HUES64 (cell line): ENCODE data around the gene SH3RF3.

Source experiments
- H3K27ac ChIP-seq: 2 replicates; pipeline ENCODE4 v1.7.0; 2013; ENCODE audit warnings: low read depth, low read length, inconsistent platforms
- H3K27me3 ChIP-seq: 2 replicates; pipeline ENCODE4 v1.6.1; 2013; ENCODE audit warnings: mild to moderate bottlenecking, low read length; ENCODE audit not compliant: insufficient read depth
- H3K36me3 ChIP-seq: 2 replicates; pipeline ENCODE4 v1.6.1; 2013; ENCODE audit warnings: mild to moderate bottlenecking, low read length; ENCODE audit not compliant: insufficient read depth
- H3K4me1 ChIP-seq: 2 replicates; pipeline ENCODE4 v1.6.1; 2013; ENCODE audit warnings: mild to moderate bottlenecking, low read length, moderate library complexity; ENCODE audit not compliant: insufficient read depth
- H3K4me3 ChIP-seq: 2 replicates; pipeline ENCODE4 v1.5.1; 2013; ENCODE audit warnings: mild to moderate bottlenecking, low read length, moderate library complexity
- H3K9ac ChIP-seq: 2 replicates; pipeline ENCODE4 v1.6.1; 2013; ENCODE audit warnings: mild to moderate bottlenecking, low read depth, low read length
- H3K9me3 ChIP-seq: 2 replicates; pipeline ENCODE4 v1.6.1; 2013; ENCODE audit warnings: low read depth, low read length; ENCODE audit not compliant: insufficient read depth
- WGBS: fragments of 150-250, 120-280 bp; methylation state at CpG from one replicate; pipeline ENCODE4 v1.1.7; 2013; ENCODE audit warnings: missing lambda C conversion rate; 5-methylcytosine and 5-hydroxymethylcytosine counted together

The SH3RF3 gene

GRCh38 chr2:109259671-109260070 is 130.7 kb downstream of the SH3RF3 start:
- 85% methylated on average over 8 of the region's 8 CpGs for WGBS
- Histone ChIP-seq H3K27ac (no peak overlapping the region), H3K27me3 (no peaks in the 10 kb centered on the region)

GRCh38 chr2:109260116-109260855 is 131.3 kb downstream of the SH3RF3 start:
- Histone ChIP-seq H3K27ac (no peak overlapping the region), H3K4me1 (no peaks in the 10 kb centered on the region), H3K9ac (no peak overlapping the region), H3K36me3 (no peaks in the 10 kb centered on the region), H3K4me3 (no peak overlapping the region), H3K27me3 (no peaks in the 10 kb centered on the region), H3K9me3 (no peaks in the 10 kb centered on the region)
- WGBS: 91% methylated on average over 11 of the region's 11 CpGs

More at GRCh38 chr2:109259671-109260070, 130.7 kb downstream of the SH3RF3 start:
- H3K9me3 ChIP-seq: no peaks in the 10 kb centered on the region
- H3K36me3 ChIP-seq: no peaks in the 10 kb centered on the region
- no peak overlapping the region for H3K4me3 ChIP-seq
- no peaks in the 10 kb centered on the region for H3K4me1 ChIP-seq
- no peak overlapping the region for H3K9ac ChIP-seq

GRCh38 chr2:109260886-109261700 is 132.1 kb downstream of the SH3RF3 start:
- H3K27me3 ChIP-seq: no peaks in the 10 kb centered on the region
- no peak overlapping the region for H3K4me3 ChIP-seq
- 81% methylated on average over 8 of the region's 8 CpGs for WGBS
- H3K36me3 ChIP-seq: no peaks in the 10 kb centered on the region
- H3K9ac ChIP-seq: no peak overlapping the region
- no peak overlapping the region for H3K27ac ChIP-seq
- no peaks in the 10 kb centered on the region for H3K4me1 ChIP-seq
- H3K9me3 ChIP-seq: no peaks in the 10 kb centered on the region

- Histone ChIP-seq H3K4me3 (no peak overlapping the region), H3K4me1 (peaks cover 4% of the 10 kb centered on the region; the same call in 1 of the 2 replicates), H3K27ac (no peak overlapping the region), H3K9me3 (no peaks in the 10 kb centered on the region), H3K9ac (no peak overlapping the region), H3K36me3 (no peaks in the 10 kb centered on the region), H3K27me3 (no peaks in the 10 kb centered on the region)
- 94% methylated on average over 10 of the region's 10 CpGs for WGBS
Measured at GRCh38 chr2:109261906-109262631, 133.1 kb downstream of the SH3RF3 start.

- H3K36me3 ChIP-seq: no peaks in the 10 kb centered on the region
- H3K9ac ChIP-seq: no peak overlapping the region
- peaks cover 4% of the 10 kb centered on the region; the same call in 1 of the 2 replicates for H3K4me1 ChIP-seq
- no peaks in the 10 kb centered on the region for H3K9me3 ChIP-seq
- no peak overlapping the region for H3K4me3 ChIP-seq
- no peaks in the 10 kb centered on the region for H3K27me3 ChIP-seq
- 94% methylated on average over 12 of the region's 12 CpGs for WGBS
- no peak overlapping the region for H3K27ac ChIP-seq
Measured at GRCh38 chr2:109264595-109265328, 135.8 kb downstream of the SH3RF3 start.

- 73% methylated on average over 2 of the region's 2 CpGs for WGBS
- Histone ChIP-seq H3K9ac (no peak overlapping the region), H3K4me3 (no peak overlapping the region), H3K27ac (no peak overlapping the region), H3K4me1 (peaks cover 4% of the 10 kb centered on the region; the same call in 1 of the 2 replicates), H3K36me3 (no peaks in the 10 kb centered on the region), H3K9me3 (no peaks in the 10 kb centered on the region), H3K27me3 (no peaks in the 10 kb centered on the region)
Measured at GRCh38 chr2:109265369-109265768, 136.4 kb downstream of the SH3RF3 start.

- Histone ChIP-seq H3K27me3 (no peaks in the 10 kb centered on the region), H3K27ac (no peak overlapping the region), H3K4me3 (no peak overlapping the region), H3K4me1 (peaks cover 4% of the 10 kb centered on the region; the same call in 1 of the 2 replicates), H3K36me3 (no peaks in the 10 kb centered on the region), H3K9ac (no peak overlapping the region), H3K9me3 (no peaks in the 10 kb centered on the region)
- WGBS: 95% methylated on average over 5 of the region's 5 CpGs
Measured at GRCh38 chr2:109265953-109266352, 136.9 kb downstream of the SH3RF3 start.

- WGBS: 92% methylated on average over 9 of the region's 9 CpGs
- no peak overlapping the region for H3K4me3 ChIP-seq
- H3K9me3 ChIP-seq: no peaks in the 10 kb centered on the region
- no peak overlapping the region for H3K9ac ChIP-seq
- peaks cover 4% of the 10 kb centered on the region; the same call in 1 of the 2 replicates for H3K4me1 ChIP-seq
- H3K27ac ChIP-seq: no peak overlapping the region
- no peaks in the 10 kb centered on the region for H3K36me3 ChIP-seq
- H3K27me3 ChIP-seq: no peaks in the 10 kb centered on the region
Measured at GRCh38 chr2:109266496-109266895, 137.5 kb downstream of the SH3RF3 start.

- Histone ChIP-seq H3K4me3 (no peak overlapping the region), H3K27ac (no peak overlapping the region), H3K9ac (no peak overlapping the region), H3K27me3 (no peaks in the 10 kb centered on the region), H3K4me1 (peaks cover 4% of the 10 kb centered on the region; the same call in 1 of the 2 replicates), H3K9me3 (no peaks in the 10 kb centered on the region), H3K36me3 (no peaks in the 10 kb centered on the region)
- WGBS: 82% methylated on average over 16 of the region's 16 CpGs
Measured at GRCh38 chr2:109266998-109267854, 138.2 kb downstream of the SH3RF3 start.

GRCh38 chr2:109268916-109269315 is 139.9 kb downstream of the SH3RF3 start:
- 90% methylated on average over 7 of the region's 7 CpGs for WGBS

More at GRCh38 chr2:109268916-109269315, 139.9 kb downstream of the SH3RF3 start:
- no peak overlapping the region for H3K4me3 ChIP-seq
- H3K4me1 ChIP-seq: peaks cover 4% of the 10 kb centered on the region; the same call in 1 of the 2 replicates
- no peak overlapping the region for H3K27ac ChIP-seq
- no peaks in the 10 kb centered on the region for H3K36me3 ChIP-seq
- H3K9me3 ChIP-seq: no peaks in the 10 kb centered on the region
- H3K9ac ChIP-seq: no peak overlapping the region
- H3K27me3 ChIP-seq: no peaks in the 10 kb centered on the region
